ENCODE data around the gene ZNF394. TPM values are rescaled to one million over a fixed set of nuclear protein-coding genes. Genes with fewer than 3 reads are reported as not detected.

ZNF394 gene
- total RNA-seq, 4 donors from 2014 or later, result 24.5 to 48.7 (median 38.5) TPM

DNA sequence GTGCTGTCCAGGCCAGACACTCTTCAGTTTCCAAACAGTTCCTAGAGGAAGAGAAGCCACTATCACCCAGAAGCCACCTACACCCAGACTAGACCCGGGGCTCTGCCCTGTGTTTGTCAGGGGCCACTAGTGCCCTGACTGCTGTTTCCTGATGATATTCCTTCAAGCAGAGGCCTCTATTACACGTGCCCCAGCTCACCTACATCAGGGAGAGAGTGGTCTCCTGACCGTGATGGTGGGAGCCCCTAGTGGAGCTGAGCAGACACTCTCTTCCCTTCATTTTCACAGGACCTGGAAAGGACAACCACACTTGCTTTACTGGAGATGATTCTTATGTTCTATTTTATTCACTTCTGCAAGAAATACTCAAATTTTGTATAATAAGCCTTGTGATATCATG lies 9.2 kb downstream of the ZNF394 start:
- no peak overlapping the region for H3K4me3 ChIP-seq
- no peaks in the 10 kb centered on the region for H3K27me3 ChIP-seq
- intact Hi-C loops (cut with DNase I; ENCODE audit: low total_unique reads), result no loop called here
- WGBS, 2 donors (ENCODE audit: low coverage in 1 of 2), result 48 to 88% methylated on average over 2 to 3 of the region's 3 CpGs
- H3K36me3 ChIP-seq, result peaks cover 3 to 36% (median 12%) of the 10 kb centered on the region in 4 donors
- no peak for DNase-seq
- H3K4me1 ChIP-seq, result no peaks in the 10 kb centered on the region
- peaks cover 17 to 22% of the 10 kb centered on the region in 2 donors for H3K9me3 ChIP-seq
- TF ChIP-seq EP300 (IDR thresholded peaks at IDR 0.05; ENCODE audit: low read depth) (no peak), POLR2AphosphoS5 (IDR thresholded peaks at IDR 0.05) (no peak), POLR2A (IDR thresholded peaks at IDR 0.05) (no peak)
- TF ChIP-seq, protein P1, sequence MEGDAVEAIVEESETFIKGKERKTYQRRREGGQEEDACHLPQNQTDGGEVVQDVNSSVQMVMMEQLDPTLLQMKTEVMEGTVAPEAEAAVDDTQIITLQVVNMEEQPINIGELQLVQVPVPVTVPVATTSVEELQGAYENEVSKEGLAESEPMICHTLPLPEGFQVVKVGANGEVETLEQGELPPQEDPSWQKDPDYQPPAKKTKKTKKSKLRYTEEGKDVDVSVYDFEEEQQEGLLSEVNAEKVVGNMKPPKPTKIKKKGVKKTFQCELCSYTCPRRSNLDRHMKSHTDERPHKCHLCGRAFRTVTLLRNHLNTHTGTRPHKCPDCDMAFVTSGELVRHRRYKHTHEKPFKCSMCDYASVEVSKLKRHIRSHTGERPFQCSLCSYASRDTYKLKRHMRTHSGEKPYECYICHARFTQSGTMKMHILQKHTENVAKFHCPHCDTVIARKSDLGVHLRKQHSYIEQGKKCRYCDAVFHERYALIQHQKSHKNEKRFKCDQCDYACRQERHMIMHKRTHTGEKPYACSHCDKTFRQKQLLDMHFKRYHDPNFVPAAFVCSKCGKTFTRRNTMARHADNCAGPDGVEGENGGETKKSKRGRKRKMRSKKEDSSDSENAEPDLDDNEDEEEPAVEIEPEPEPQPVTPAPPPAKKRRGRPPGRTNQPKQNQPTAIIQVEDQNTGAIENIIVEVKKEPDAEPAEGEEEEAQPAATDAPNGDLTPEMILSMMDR (IDR thresholded peaks at IDR 0.05), result no peak
- in situ Hi-C loops (cut with MboI; ENCODE audit: low pct_ligation_motif_present in 1 of 4, low pct_unique_long_range_greater_than_20kb in 1 of 4, low sequenced_read_pairs in 3 of 4), result no loop called here
- H3K27ac ChIP-seq, result no peak overlapping the region

DNA sequence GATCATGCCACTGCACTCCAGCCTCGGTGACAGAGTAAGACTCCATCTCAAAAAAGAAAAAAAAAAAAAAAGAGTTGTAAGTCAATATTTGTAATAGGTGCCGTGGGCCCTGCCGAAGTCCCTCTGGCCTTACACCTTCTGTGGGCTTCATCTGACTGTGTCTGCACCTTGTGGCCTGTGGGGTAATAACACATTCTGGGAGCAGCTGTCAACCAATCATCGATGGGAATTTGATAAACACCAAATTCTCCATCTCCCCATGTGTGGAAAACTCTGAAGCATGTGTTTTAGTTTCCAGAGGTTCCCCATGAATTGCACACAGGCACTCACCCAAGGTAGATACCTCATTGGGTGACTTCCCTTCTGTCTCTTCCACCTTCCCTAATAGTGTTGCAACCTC lies 10.8 kb downstream of the ZNF394 start:
- H3K36me3 ChIP-seq, result peaks cover 3 to 21% (median 8%) of the 10 kb centered on the region in 4 donors
- TF ChIP-seq EP300 (IDR thresholded peaks at IDR 0.05; ENCODE audit: low read depth), result no peak
- TF ChIP-seq, protein P1 (IDR thresholded peaks at IDR 0.05), result no peak
- intact Hi-C loops (cut with DNase I; ENCODE audit: low total_unique reads) (no loop called here), in situ Hi-C loops (cut with MboI; ENCODE audit: low pct_ligation_motif_present in 1 of 4, low pct_unique_long_range_greater_than_20kb in 1 of 4, low sequenced_read_pairs in 3 of 4) (no loop called here)
- WGBS, 2 donors (ENCODE audit: low coverage in 1 of 2), result 82% methylated on average over 4 of the region's 4 CpGs; no CpG with 5 or more reads in 1 of the 2 donors
- no peak overlapping the region for H3K27ac ChIP-seq
- no peaks in the 10 kb centered on the region for H3K27me3 ChIP-seq
- DNase-seq, result no peak
- H3K4me1 ChIP-seq, result no peaks in the 10 kb centered on the region
- H3K9me3 ChIP-seq, result peaks cover 11 to 15% of the 10 kb centered on the region in 2 donors
- H3K4me3 ChIP-seq, result no peak overlapping the region

DNA sequence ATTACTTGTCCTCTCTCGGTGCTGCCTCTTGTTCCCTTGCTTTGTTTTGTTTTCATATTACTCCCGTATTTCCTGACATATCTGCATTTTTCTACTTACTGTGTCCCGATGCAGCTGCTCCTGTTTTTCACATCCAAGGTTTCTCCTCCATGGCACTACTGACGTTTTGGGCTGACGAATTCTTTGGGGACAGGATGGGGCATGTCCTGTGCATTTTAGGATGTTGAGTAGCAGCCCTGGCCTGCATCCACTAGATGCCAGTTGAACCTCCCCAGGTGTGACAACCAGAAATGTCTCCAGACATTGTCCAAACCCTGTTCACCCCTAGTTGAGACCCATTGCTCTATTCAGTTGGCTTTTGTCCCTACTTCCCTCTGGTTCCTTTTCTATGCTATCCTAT lies 15.0 kb downstream of the ZNF394 start:
- intact Hi-C loops (cut with DNase I; ENCODE audit: low total_unique reads), result no loop called here
- H3K36me3 ChIP-seq, result peaks cover 0 to 20% (median 0%) of the 10 kb centered on the region in 4 donors
- no peaks in the 10 kb centered on the region for H3K9me3 ChIP-seq
- no peak for TF ChIP-seq EP300 (IDR thresholded peaks at IDR 0.05; ENCODE audit: low read depth)
- no peak for TF ChIP-seq POLR2AphosphoS5 (IDR thresholded peaks at IDR 0.05)
- no peak for TF ChIP-seq POLR2A (IDR thresholded peaks at IDR 0.05)
- TF ChIP-seq, protein P1 (IDR thresholded peaks at IDR 0.05), result no peak
- WGBS, 2 donors (ENCODE audit: low coverage in 1 of 2), result 89 to 94% methylated on average over 5 of the region's 5 CpGs
- H3K4me1 ChIP-seq, result no peaks in the 10 kb centered on the region
- no peak overlapping the region for H3K27ac ChIP-seq
- DNase-seq, result no peak
- H3K4me3 ChIP-seq, result no peak overlapping the region
- H3K27me3 ChIP-seq, result no peaks in the 10 kb centered on the region
- in situ Hi-C loops (cut with MboI; ENCODE audit: low pct_ligation_motif_present in 1 of 4, low pct_unique_long_range_greater_than_20kb in 1 of 4, low sequenced_read_pairs in 3 of 4), result no loop called here

DNA sequence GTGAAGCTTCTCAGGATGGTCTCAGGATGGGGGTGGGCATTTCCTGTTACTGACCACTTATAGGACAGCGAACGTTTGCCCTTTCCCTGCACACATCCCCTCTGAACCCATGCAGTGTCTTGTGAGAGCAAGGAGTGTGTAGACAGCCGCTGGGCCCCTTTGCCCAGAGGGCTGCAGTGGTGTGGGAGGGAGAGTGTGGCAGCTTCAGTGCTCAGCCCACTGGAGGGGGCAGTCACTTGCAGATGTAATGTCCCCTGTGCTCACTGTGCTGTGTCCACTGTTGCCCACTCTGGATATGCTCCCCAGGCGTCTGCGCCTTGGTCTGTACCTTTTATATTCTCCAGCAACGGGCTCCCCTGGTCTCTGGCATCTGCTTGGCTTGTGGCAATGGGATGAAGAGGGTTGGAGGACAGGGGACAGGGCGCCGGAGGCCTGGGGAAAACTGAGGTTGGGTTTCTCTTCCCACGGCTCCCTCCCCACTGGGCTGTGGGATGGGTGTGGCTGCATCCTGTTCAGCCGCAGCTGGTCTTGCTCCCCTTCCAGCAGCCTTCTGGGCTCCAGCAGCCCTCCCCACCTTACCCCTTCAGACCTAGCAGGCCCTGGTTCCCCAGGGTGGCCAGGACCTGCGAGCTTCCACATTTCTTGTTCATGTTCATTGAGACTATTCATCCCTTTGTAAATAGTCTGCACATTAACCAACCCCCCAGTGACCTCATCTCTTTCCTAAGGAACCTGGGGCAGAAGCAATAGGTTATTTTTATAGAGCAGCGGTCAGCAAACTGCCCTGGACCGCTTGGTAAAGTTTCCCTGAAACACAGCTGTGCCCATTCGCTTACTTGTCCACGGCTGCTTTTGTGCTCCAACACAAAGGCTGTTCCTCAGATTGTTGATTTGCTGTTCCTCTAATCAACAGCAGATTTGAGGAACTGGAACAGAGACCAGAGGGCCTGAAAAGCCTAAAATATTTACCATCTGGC lies 21.3 kb downstream of the ZNF394 start:
- H3K4me1 ChIP-seq, result peaks cover 4 to 14% (median 6%) of the 10 kb centered on the region in 4 donors
- H3K27ac ChIP-seq, result no peak overlapping the region
- 80% methylated on average over 15 of the region's 15 CpGs; no CpG with 5 or more reads in 1 of the 2 donors for WGBS, 2 donors (ENCODE audit: low coverage in 1 of 2)
- peaks cover 0 to 19% (median 0%) of the 10 kb centered on the region in 4 donors for H3K36me3 ChIP-seq
- intact Hi-C loops (cut with DNase I; ENCODE audit: low total_unique reads), result no loop called here
- no peak overlapping the region for H3K4me3 ChIP-seq
- no peak for DNase-seq
- H3K9me3 ChIP-seq, result no peaks in the 10 kb centered on the region
- in situ Hi-C loops (cut with MboI; ENCODE audit: low pct_ligation_motif_present in 1 of 4, low pct_unique_long_range_greater_than_20kb in 1 of 4, low sequenced_read_pairs in 3 of 4), result no loop called here
- TF ChIP-seq EP300 (IDR thresholded peaks at IDR 0.05; ENCODE audit: low read depth) (no peak), POLR2AphosphoS5 (IDR thresholded peaks at IDR 0.05) (no peak), POLR2A (IDR thresholded peaks at IDR 0.05) (no peak)
- TF ChIP-seq, protein P1 (IDR thresholded peaks at IDR 0.05), result no peak
- no peaks in the 10 kb centered on the region for H3K27me3 ChIP-seq
